ENCODE data around the gene FLOT1. TPM values are rescaled to one million over a fixed set of nuclear protein-coding genes. Genes with fewer than 3 reads are reported as not detected.

The FLOT1 gene
- total and polyA plus RNA-seq, 9 of the 15 experiments (the other 6 are each of a cell fraction or from before 2014, with no cell fraction given) = 11.7 to 149 (median 118) TPM

GRCh38 chr6:30769853-30770524 lies 27.5 kb upstream of the FLOT1 start (continued):
- TF ChIP-seq ZNF707 (CRISPR knock-in tag; conservative IDR thresholded peaks at IDR 0.05) (no peak), ZBTB12 (CRISPR knock-in tag; IDR thresholded peaks at IDR 0.05) (no peak), DMBX1 (CRISPR knock-in tag; IDR thresholded peaks at IDR 0.05; ENCODE audit: borderline replicate concordance) (no peak; the same call in 1 of the 2 replicates), ZNF695 (CRISPR knock-in tag; IDR thresholded peaks at IDR 0.05) (no peak), ZNF318 (IDR thresholded peaks at IDR 0.05; ENCODE audit: borderline replicate concordance in 1 of 2, low read depth in 1 of 2) (no peak), CUX1 (CRISPR knock-in tag; IDR thresholded peaks at IDR 0.05) (no peak), KLF6 (CRISPR knock-in tag; IDR thresholded peaks at IDR 0.05; ENCODE audit: borderline replicate concordance) (no peak), ZNF282 (CRISPR knock-in tag; IDR thresholded peaks at IDR 0.05) (no peak), THRAP3 (IDR thresholded peaks at IDR 0.05; ENCODE audit: borderline replicate concordance) (no peak), HCFC1 (IDR thresholded peaks at IDR 0.05; ENCODE audit: low read depth, low read length) (no peak), RFX1 (IDR thresholded peaks at IDR 0.05) (no peak)
